Measurements from ENCODE around the gene RAD51D.

- TF ChIP-seq CTCF (conservative IDR thresholded peaks at IDR 0.05 in 1 of 2, IDR thresholded peaks at IDR 0.05 in 1 of 2; ENCODE audit: low read depth in 1 of 2, low read length in 2 of 2) (no peak), EZH2 (IDR thresholded peaks at IDR 0.05; ENCODE audit: low read length, missing control alignments) (no peak)
These were observed 66.5 kb downstream of the RAD51D start for GRCh38 chr17:35053204-35053603.

Measured in fibroblast of lung (primary cell).